GM18909 (cell line): ENCODE data around the gene ACSM2B.
"Not testable (repeated sequence)": the region's sequence is repeated elsewhere in the genome, so short reads cannot be mapped to it uniquely, and the experiment has no call there.

Experiments used
- ATAC-seq: cut with Tn5 transposase; IDR thresholded peaks from one replicate; pipeline ENCODE4 v1.9.1; 2021; ENCODE audit warnings: mild to moderate bottlenecking; ENCODE audit not compliant: unreplicated experiment, poor library complexity

ACSM2B gene

DNA sequence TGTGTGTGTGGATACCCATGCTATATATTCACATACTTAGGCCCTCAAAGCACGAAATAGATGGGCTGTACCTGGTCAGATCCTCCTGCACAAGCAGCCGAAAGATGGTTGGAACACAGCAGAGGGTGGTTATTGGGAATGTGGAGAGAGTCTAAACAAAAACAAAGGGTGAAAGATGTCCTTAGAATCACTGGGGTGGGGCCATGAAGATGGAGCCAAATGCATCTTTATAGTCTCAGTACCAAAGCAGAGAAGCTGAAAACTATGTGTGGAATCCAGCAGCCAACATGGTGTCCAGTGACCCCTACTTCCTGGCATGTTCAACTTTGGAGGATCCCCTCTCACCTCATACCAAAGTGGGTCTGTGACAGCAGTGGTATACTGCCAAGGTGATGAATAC lies 19.5 kb upstream of the ACSM2B start:
- ATAC-seq = not testable (repeated sequence)

DNA sequence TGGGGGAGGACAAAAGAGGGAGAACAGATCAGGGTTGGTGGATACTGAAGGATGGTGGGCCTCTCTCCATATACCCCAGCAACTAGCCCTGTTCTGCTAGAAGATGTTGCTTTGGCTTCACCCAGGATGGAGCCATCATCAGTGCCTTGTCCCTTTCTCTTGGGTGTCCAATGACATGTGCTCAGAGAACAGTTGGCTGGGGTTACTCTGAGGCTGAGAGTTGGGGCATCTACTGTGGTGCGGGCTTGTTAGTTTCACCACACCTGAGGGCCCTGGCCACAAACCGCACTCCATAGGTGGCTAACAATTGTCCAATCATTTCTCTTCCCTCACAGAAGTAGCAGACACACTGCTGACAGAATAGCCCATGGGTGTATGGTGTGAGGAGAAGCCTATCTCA lies 18.9 kb upstream of the ACSM2B start:
- ATAC-seq = not testable (repeated sequence)

DNA sequence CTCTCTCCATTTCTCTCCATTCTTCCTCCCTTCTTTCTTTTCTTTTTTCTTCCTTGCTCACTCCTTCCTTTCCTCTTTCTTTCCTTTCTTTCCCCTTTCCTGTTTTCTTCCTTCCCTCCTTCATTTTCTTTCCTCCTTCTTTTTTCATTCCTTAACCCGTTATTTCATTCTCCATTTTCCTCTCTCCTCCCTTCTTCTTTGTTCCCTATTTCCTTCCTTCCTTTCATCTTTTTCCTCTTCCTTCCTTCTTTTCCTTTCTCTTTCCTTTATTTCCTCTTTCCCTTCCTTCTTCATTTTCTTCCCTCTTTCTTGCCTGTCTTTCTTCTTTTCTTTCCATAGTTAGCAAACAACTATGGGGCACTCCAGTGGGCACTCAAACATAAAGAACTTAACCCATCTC lies 16.6 kb upstream of the ACSM2B start:
- ATAC-seq = not testable (repeated sequence)

DNA sequence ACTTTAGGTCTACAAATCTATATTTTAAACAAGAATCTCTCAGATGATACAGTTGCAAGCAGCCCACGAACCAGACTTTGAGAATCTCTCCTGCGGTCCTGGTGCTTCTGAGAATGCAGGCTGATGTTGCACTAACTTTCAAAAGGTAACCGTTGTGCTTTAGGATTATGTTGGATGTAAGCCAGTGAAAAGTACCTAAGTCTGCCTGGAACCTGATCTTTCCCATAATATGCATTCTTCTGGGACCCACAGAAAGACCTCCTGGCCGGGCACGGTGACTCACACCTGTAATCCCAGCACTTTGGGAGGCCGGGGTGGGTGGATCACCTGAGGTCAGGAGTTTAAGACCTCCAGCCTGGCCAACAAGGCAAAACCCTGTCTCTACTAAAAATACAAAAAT lies 13.3 kb upstream of the ACSM2B start:
- ATAC-seq = not testable (repeated sequence)

DNA sequence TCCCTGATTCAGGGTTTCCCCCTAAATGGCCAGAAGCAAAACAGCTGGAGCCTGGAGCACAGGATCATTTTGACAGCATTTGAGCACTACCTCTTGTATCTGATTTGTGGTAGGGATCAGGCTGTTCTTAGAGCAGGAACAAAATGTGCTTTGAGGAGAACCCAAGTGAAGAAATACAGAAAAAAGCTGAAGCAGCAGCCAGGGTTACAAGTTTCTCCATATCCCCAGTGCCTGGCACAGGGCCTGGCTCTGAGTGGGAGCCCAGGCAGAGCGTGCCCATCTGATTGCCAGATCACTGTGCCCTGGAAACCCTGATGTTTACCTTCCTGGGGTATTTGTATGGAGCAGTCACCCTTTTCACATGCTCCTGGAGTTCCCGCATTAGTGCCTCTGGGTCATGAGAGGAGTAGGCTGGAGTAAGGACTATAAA lies 11.5 kb upstream of the ACSM2B start:
- not testable (repeated sequence) for ATAC-seq

DNA sequence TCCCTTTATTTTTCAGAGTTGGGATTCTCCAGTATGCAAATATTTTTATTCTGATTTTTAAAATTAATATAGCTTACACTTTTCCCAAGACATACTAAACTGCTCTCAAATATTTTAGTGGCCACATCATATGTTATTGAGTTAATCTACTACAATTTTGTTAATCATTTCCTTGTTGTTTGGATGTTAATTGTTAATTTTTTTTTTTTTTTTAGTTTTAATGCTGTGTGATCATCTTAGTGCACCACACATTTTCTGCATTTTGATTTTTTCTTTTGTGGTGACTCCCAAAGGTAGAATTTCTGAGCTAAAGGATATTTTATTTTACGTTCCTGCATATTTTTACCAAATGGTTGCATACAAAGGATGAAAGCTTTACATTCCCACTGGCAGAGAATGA lies 10.5 kb upstream of the ACSM2B start:
- not testable (repeated sequence) for ATAC-seq

DNA sequence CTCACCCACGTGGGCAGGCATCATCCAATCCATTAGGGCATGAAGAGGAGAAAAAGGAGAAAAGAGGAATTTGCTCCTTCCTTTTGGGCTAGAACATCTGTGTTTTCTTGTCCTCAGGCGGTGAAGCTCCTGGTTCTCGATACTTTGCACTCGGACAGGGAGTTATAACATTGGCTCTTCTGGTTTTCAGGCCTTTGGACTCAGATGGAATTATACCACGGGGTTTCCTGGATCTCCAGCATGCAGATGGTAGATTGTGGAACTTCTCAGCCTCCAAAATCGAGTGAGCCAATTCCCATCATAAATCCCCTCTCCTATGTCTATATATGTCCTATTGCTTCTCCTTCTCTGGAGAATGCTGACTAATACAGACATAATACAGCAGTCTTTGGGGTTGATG lies 9.9 kb upstream of the ACSM2B start:
- not testable (repeated sequence) for ATAC-seq

DNA sequence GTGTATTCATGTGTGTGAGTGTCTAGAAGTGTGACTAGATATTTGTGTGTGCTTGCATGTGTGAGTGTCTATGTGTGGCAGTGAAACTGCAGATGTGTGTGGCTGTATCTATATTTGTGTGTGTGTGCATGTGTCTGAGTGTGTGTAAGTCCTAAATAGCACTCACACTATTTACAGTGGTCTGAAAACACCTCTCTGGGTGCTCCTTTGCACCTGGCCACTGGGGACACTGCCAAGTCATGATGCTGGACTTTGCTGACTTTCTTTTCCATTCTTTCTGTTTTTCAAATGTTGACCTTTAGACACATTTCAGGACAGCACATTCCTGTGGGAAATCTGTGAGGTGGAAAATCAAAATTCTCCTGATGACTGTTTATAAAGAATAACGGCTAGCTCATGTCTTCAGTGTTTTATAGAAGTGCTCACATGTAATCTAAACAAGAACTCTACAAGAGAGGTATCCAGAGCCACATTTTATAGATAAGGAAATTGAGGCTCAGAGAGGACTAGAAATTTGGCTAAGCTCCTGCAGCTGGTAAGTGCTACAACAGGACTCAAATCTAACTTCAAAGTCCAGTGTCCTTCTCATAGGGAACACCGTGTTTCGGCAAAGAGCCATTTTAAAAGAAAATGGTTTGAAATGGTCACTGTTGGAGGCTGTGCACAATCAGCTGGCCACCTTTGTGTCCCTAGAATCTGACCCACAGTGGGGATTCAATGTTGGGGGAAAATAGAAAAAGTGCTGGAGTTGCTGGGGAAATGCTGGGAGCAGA lies 4.5 kb upstream of the ACSM2B start:
- not testable (repeated sequence) for ATAC-seq

DNA sequence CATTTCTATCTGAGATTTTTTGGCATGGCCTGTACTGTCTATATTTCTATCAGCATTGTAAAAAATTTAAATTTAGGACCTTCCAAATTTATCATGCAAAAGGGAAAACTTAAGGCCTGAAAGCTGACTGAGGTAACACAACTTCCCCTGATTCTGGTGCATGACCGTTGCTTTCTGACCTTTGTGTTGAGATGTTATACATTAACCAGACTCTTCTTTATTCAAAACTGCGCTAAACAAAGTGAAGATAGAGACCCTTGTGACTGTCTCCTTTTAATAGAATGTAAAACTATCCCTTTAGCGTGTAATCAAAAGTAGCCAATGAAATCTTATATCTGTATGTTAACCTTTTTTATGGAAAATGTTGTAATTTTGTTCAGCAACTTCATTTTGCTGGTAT lies 1.9 kb upstream of the ACSM2B start:
- ATAC-seq = not testable (repeated sequence)

DNA sequence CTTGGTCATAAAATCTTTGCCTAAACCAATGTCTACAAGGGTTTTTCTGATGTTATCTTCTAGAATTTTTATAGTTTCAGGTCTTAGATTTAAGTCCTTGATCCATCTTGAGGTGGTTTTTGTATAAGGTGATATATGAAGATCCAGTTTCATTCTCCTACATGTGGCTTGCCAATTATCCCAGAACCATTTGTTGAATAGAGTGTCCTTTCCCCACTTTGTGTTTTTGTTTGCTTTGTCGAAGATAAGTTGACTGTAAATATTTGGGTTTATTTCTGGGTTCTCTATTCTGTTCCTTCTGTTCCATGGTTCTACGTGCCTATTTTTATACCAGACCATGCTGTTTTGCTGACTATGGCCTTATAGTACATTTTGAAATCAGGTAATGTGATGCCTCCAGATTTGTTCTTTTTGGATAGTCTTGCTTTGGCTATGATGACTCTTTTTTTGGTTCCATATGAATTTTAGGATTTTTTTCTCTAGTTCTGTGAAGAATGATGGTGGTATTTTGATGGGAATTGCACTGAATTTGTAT lies 7.0 kb downstream of the ACSM2B start:
- ATAC-seq = not testable (repeated sequence)

DNA sequence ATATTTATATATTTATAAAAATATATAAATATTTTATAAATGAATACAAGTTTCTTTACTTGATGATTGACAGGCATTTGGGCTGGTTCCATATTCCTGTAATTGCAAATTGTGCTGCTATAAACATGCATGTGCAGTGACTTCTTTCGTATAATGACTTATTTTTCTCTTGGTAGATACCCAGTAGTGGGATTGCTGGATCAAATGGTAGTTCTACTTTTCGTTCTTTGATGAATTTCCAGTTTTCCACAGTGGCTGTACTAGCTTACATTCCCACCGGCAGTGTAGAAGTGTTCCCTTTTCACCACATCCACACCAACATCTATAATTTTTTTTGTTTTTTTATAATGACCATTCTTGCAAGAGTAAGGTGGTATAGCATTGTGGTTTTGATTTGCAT lies 7.8 kb downstream of the ACSM2B start:
- ATAC-seq = no peak

DNA sequence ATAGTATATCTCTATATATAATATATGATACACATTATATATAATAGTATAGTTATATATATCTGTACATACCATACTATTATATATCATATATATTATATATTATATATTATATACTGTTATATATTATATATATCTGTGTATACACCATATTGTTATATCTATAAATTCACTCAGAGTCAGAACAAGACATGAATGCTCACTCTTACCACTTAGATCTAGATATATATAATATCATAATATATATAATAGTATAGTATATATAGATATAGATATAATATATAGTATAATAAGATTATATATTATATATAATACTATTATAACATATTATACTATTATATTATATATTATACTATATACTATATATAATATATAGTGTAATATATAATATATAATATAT lies 9.3 kb downstream of the ACSM2B start:
- ATAC-seq = no peak

DNA sequence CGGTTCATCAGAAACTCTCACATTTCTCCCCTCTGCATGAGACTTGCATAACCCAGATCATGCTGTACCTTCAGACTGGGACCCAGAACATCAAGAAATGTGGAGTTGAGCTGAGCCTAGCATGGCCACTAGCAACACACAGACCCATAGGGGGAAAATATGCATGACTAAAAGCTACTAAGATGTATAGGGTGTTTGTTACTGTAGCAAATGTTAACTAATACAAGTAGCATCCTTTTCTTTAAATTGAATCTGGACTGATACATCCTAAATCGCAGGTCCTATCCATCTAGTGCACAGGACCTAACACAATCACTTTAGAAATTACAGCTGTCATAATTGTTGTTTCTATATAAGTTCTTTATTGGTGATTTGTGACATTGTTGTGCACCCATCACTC lies 10.8 kb downstream of the ACSM2B start:
- not testable (repeated sequence) for ATAC-seq

DNA sequence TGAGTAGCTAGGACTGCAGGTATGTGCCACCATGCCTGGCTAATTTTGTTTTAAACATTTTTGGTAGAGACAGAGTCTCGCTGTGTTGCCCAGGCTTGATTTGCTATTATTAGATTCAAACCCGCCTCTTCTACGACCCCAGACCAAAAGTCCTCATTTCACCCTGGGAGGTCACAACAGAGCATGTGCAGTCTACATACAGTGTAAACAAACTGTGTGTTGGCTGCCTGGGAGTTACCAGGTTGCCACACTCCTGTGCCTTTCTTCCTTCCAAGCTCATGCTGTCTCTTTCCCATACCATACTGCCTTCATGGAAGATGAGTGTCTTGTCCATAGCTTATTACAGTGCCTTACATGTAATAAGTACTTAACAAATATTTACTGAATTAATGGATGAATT lies 11.9 kb downstream of the ACSM2B start:
- not testable (repeated sequence) for ATAC-seq

DNA sequence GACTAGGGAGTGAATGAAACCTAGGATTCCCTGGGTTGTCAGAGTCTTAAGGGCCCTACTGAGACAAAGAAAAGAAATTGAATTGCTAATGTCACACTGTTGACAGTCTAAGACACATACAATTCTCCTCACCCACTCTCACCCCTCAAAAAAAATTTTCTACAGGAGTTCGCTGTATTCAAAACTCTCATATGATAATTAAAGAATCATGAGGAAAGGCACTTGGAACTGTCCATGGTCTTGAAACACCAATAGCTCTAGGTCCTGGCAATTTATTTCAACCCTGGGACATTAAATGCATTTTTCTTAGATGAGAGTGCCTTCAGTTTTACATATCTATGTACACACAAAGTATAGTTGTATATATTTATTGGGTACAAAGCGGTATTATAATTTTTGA lies 20.5 kb downstream of the ACSM2B start:
- not testable (repeated sequence) for ATAC-seq

DNA sequence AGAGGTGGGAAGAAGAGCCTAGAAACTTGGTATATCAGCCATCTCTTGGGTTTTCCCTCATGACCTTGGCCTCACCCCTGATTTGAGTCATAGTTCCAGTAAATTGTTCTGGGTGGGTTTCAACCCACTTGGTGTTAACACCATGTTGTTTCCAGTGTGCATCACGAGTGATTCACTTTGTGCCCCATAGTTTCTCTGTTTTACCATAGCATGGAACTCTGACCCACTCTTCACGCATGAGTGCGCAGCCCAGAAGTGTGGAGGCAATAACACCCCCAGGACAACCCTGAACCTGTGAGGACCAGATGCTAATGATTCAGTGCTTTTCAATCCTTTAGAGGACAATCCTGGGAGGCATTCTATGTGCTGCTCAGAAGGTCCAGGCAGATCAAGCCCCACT lies 21.5 kb downstream of the ACSM2B start:
- ATAC-seq = not testable (repeated sequence)

DNA sequence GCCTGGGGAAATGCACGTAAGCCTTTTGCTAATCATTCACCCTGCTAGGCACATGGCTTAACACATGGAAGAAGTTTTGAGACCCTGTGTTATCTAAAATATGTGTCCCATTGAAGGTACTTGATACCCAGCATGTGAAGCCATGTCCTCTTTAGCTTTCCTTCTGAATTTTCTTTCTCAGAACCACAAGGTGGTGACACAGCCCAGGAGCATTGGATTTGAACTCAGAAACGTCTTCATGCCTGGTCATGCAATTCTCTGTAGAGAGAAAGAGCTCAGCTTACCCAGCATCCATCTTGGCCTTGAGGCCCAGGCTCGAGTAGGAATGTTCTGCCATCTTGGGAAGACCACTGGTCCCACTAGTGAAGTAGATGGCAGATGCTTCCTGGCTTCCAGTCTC lies 22.7 kb downstream of the ACSM2B start:
- ATAC-seq = not testable (repeated sequence)

DNA sequence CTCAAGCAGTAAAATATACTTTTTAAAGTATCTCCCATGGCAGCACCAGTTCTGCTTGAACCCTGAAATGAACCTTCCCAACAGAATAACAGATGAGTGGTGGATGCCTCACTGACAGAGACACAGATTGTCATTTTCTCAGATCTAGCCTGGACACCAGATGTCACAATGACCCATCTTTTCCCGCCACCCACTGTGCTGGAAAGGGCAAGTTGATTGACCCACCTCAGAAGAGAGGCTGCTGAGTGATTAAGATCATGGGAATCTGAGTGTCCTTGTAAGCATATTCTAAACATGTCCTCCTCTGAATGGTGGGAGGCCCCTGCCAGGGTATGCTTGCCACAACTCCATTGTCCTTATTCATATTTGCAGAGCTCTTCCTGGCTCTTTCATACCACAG lies 29.2 kb downstream of the ACSM2B start:
- not testable (repeated sequence) for ATAC-seq

DNA sequence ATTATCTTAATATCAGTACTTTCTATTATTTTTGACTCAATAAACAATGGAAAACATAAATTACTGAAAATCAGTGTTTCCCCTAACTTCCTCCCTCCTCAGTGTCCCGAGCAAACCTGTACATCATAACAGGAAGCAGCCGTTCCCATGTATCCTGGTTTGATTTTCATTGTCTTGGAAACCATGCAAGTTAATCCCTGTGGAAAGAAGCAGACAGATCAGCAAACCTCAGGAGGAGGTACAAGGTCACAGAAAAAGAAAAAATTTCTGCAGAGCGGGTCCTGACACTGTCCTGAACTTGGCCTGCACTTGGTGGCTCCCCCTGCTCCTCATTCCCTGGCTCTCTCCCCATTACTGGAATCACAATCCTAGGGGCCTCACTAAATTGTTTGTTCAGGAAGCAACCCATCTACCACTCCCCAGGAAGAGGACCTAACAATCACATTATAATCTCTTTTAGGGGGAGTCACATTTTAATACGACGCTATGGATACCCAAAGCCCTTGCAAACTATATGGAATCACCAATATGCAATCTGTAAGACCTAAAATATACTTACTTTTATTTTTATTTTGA lies 29.8 kb downstream of the ACSM2B start:
- not testable (repeated sequence) for ATAC-seq

DNA sequence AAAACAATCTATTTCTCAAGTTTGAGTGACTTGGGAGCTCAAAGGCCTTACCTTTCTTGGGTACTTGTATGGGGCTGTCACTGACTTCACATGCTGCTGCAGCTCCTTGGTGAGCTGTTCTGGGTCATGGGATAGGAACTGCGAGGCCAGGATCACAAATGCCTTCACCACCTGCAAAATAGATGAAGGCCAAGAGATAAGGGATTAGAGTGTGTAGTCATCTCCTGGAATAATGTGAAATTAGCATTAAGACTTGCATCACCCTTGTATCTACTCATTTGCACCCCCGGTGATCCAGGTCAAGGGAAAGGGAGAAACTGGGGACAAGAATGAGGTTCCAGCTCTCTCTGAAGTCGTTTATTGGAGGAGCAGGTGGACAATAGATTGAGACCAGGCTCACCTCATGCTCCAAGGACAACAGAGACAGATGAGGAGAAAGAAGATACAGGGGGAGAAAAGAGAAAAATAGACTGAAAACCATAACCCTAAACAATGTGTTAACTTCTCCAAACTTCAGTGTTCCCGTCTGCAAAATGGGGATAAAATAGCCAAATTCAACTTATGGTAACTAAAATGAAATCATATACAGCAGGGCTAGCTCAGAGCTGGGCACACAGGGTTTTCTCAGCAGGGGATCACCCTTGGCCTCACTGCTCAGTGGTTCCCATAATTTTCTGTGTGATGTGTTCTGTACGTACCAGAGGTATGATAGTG lies 35.4 kb downstream of the ACSM2B start:
- ATAC-seq = not testable (repeated sequence)

DNA sequence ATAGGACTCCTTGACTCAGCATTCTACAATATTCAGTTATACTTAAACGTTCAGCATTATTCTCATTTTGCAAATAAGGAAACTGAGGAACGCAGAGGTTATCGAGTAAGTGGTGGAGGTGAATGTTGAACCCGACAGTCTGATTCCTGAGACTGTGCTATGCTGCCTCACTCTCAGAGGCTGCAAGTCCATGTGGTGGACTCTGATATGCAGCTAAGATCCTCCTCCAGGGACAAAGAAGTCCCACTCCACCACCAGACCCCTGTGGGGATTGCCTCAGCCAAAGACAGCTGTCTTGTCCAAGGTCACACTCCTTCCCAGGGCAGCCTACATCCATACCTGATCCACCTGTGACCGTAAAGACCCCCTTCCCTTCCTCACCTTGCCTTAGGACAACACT lies 37.5 kb downstream of the ACSM2B start:
- ATAC-seq = no peak
